H9 (cell line): ENCODE data around the gene STARD3. TPM values are rescaled to one million over a fixed set of nuclear protein-coding genes. Genes with fewer than 3 reads are reported as not detected.
A peak's percentile ranks its signal among the peaks of the same experiment; 100 is the strongest.

Experiments used
- DNase-seq: peaks from one replicate; pipeline ENCODE4 v3.0.0-alpha.2; 2017
- H2AFZ ChIP-seq: one replicate; pipeline ENCODE4 v1.6.1; 2013; ENCODE audit warnings: mild to moderate bottlenecking, low read length, control low read depth, moderate library complexity
- H2AK5ac ChIP-seq: 2 replicates; pipeline ENCODE4 v1.6.1; 2013; ENCODE audit warnings: low read length, control low read depth, mixed read lengths; ENCODE audit not compliant: insufficient read length
- H2BK120ac ChIP-seq: one replicate; pipeline ENCODE4 v1.6.1; 2013; ENCODE audit warnings: low read depth, mild to moderate bottlenecking, low read length, control low read depth, inconsistent platforms; ENCODE audit not compliant: poor library complexity, severe bottlenecking
- H2BK12ac ChIP-seq: 2 replicates; pipeline ENCODE4 v1.6.1; 2013; ENCODE audit warnings: low read length, control low read depth, mixed read lengths, low read depth; ENCODE audit not compliant: insufficient read length
- H2BK15ac ChIP-seq: 2 replicates; pipeline ENCODE4 v1.6.1; 2013; ENCODE audit warnings: low read depth, low read length, control low read depth
- H2BK20ac ChIP-seq: one replicate; pipeline ENCODE4 v1.6.1; 2013; ENCODE audit warnings: low read depth, mild to moderate bottlenecking, low read length, control low read depth, inconsistent platforms; ENCODE audit not compliant: poor library complexity, severe bottlenecking
- H2BK5ac ChIP-seq: 2 replicates; pipeline ENCODE4 v1.6.1; 2013; ENCODE audit warnings: low read length, control low read depth, mixed read lengths; ENCODE audit not compliant: insufficient read length
- H3K14ac ChIP-seq: 2 replicates; pipeline ENCODE4 v1.6.1; 2013; ENCODE audit warnings: low read length, control low read depth; ENCODE audit not compliant: insufficient read depth
- H3K18ac ChIP-seq: 2 replicates; pipeline ENCODE4 v1.6.1; 2013; ENCODE audit warnings: low read depth, mild to moderate bottlenecking, mixed read lengths, low read length, control low read depth; ENCODE audit not compliant: insufficient read length
- H3K23ac ChIP-seq: 2 replicates; pipeline ENCODE4 v1.6.1; 2013; ENCODE audit warnings: low read length, control low read depth, mixed read lengths, low read depth; ENCODE audit not compliant: insufficient read length
- H3K23me2 ChIP-seq: 2 replicates; pipeline ENCODE4 v1.6.1; 2013; ENCODE audit warnings: low read depth, mild to moderate bottlenecking, mixed read lengths, low read length, control low read depth; ENCODE audit not compliant: insufficient read length, poor library complexity, severe bottlenecking
- H3K27ac ChIP-seq: 2 replicates; pipeline ENCODE4 v1.5.1; 2013; ENCODE audit warnings: low read length, control low read depth, mixed read lengths, low read depth; ENCODE audit not compliant: insufficient read length
- H3K27me3 ChIP-seq: 2 replicates; pipeline ENCODE4 v1.6.1; 2013; ENCODE audit warnings: low read length, control low read depth, inconsistent platforms; ENCODE audit not compliant: insufficient read depth
- H3K4ac ChIP-seq: 2 replicates; pipeline ENCODE4 v1.6.1; 2013; ENCODE audit warnings: low read depth, mild to moderate bottlenecking, control low read depth, inconsistent platforms, low read length, moderate library complexity
- H3K4me1 ChIP-seq: 2 replicates; pipeline ENCODE4 v1.6.1; 2013; ENCODE audit warnings: low read length, control low read depth, inconsistent platforms; ENCODE audit not compliant: insufficient read depth
- H3K4me2 ChIP-seq: 2 replicates; pipeline ENCODE4 v1.6.1; 2013; ENCODE audit warnings: low read length, control low read depth, mixed read lengths; ENCODE audit not compliant: insufficient read length, insufficient read depth
- H3K56ac ChIP-seq: 2 replicates; pipeline ENCODE4 v1.6.1; 2013; ENCODE audit warnings: low read depth, mild to moderate bottlenecking, mixed read lengths, low read length, control low read depth; ENCODE audit not compliant: insufficient read length
- H3K79me1 ChIP-seq: 2 replicates; pipeline ENCODE4 v1.6.1; 2013; ENCODE audit warnings: low read depth, mild to moderate bottlenecking, moderate library complexity, low read length, control low read depth, inconsistent platforms; ENCODE audit not compliant: insufficient read depth, poor library complexity, severe bottlenecking
- H3K79me2 ChIP-seq: 2 replicates; pipeline ENCODE4 v1.6.1; 2013; ENCODE audit warnings: low read length, control low read depth, inconsistent platforms; ENCODE audit not compliant: insufficient read depth
- H3K9ac ChIP-seq: 2 replicates; pipeline ENCODE4 v1.6.1; 2013; ENCODE audit warnings: low read length, control low read depth, mixed read lengths; ENCODE audit not compliant: insufficient read length; ENCODE audit errors: extremely low read depth
- H3K9me3 ChIP-seq: one replicate; pipeline ENCODE4 v1.6.1; 2013; ENCODE audit warnings: low read depth, low read length, inconsistent platforms; ENCODE audit not compliant: control insufficient read depth
- H3T11ph ChIP-seq: one replicate; pipeline ENCODE4 v1.6.1; 2013; ENCODE audit warnings: mild to moderate bottlenecking, low read length, control low read depth, inconsistent platforms
- H4K20me1 ChIP-seq: one replicate; pipeline ENCODE4 v1.6.1; 2013; ENCODE audit not compliant: control insufficient read depth, insufficient read length, insufficient read depth
- H4K5ac ChIP-seq: 2 replicates; pipeline ENCODE4 v1.6.1; 2013; ENCODE audit warnings: low read depth, mild to moderate bottlenecking, mixed read lengths, low read length, control low read depth; ENCODE audit not compliant: insufficient read length
- H4K8ac ChIP-seq: replicated peaks from 2 replicates; pipeline ENCODE4 v1.6.1; 2013; ENCODE audit warnings: low read length, control low read depth, mixed read lengths, low read depth; ENCODE audit not compliant: insufficient read length
- H4K91ac ChIP-seq: 2 replicates; pipeline ENCODE4 v1.6.1; 2013; ENCODE audit warnings: low read depth, mild to moderate bottlenecking, moderate library complexity, mixed read lengths, low read length, control low read depth; ENCODE audit not compliant: insufficient read length
- H3K27ac Mint-ChIP-seq, 3 experiments: 2 replicates in 2 of 3; 3 replicates in 1 of 3; pipeline ENCODE4 v1.8.0; 2020 to 2021; ENCODE audit warnings: mixed read lengths in 3 of 3, mild to moderate bottlenecking in 1 of 3, moderate library complexity in 1 of 3
- H3K27me3 Mint-ChIP-seq: 2 replicates; pipeline ENCODE4 v1.8.0; 2021; ENCODE audit warnings: low read depth, mild to moderate bottlenecking, moderate library complexity, mixed read lengths
- H3K36me3 Mint-ChIP-seq, 3 experiments: 2 replicates in 2 of 3; 3 replicates in 1 of 3; pipeline ENCODE4 v1.8.0; 2020 to 2021; ENCODE audit warnings: low read depth in 3 of 3, mixed read lengths in 3 of 3; ENCODE audit not compliant: insufficient read depth in 1 of 3
- H3K4me1 Mint-ChIP-seq, 2 experiments: 2 replicates each; pipeline ENCODE4 v1.8.0; 2020; ENCODE audit warnings: mixed read lengths in 2 of 2
- H3K4me3 Mint-ChIP-seq, 2 experiments: 2 replicates in 1 of 2; 3 replicates in 1 of 2; pipeline ENCODE4 v1.8.0; 2020 to 2021; ENCODE audit warnings: mild to moderate bottlenecking in 2 of 2, mixed read lengths in 2 of 2, moderate library complexity in 1 of 2
- H3K9me3 Mint-ChIP-seq, 2 experiments: 2 replicates in 1 of 2; 3 replicates in 1 of 2; pipeline ENCODE4 v1.8.0; 2020; ENCODE audit warnings: mild to moderate bottlenecking in 2 of 2, mixed read lengths in 2 of 2, moderate library complexity in 1 of 2
- CTCF ChIP-seq: fragments of 200-600 bp; sonication (generic); conservative IDR thresholded peaks from 3 replicates; pipeline ENCODE4 v1.8.0; 2021; ENCODE audit warnings: antibody characterized with exemption, mild to moderate bottlenecking
- WGBS: extraction: QIAGEN DNeasy Blood & Tissue Kit; methylation state at CpG from one replicate; pipeline ENCODE4 v1.1.7; 2013; ENCODE audit warnings: missing lambda C conversion rate, low lambda C conversion rate, mixed read lengths; ENCODE audit not compliant: insufficient read length; ENCODE audit errors: extremely low coverage; 5-methylcytosine and 5-hydroxymethylcytosine counted together
- total RNA-seq: library from RNA; stranded (reverse); gene quantifications from 2 replicates; pipeline ENCODE4 v1.2.1, GENCODE V29; 2021

STARD3 gene
- total RNA-seq, 1 experiment from 2014 or later: 51.3 TPM

- no peak overlapping the region for H2AK5ac ChIP-seq
- H3K79me1 ChIP-seq: no peaks in the 10 kb centered on the region
- no peak overlapping the region for H2AFZ ChIP-seq
- peaks cover 3% of the 10 kb centered on the region for H3K23me2 ChIP-seq
- no peak overlapping the region for H3K14ac ChIP-seq
- no peaks in the 10 kb centered on the region for H3K27me3 ChIP-seq
- no peak overlapping the region for H4K91ac ChIP-seq
- no peak overlapping the region for H3K4ac ChIP-seq
- no peaks in the 10 kb centered on the region for H3K9me3 ChIP-seq
- peaks cover 9 to 41% (median 25%) of the 10 kb centered on the region in 3 experiments for H3K36me3 Mint-ChIP-seq
- H2BK5ac ChIP-seq: no peak overlapping the region
- peaks cover 5% of the 10 kb centered on the region for H3K4me1 ChIP-seq
- H2BK120ac ChIP-seq: no peak overlapping the region
- H3T11ph ChIP-seq: no peak overlapping the region
- peak overlapping the region in 2 of 3 experiments; percentile 41 to 52; a peak in 2 of 7 replicates for H3K27ac Mint-ChIP-seq
- H3K27me3 Mint-ChIP-seq: no peaks in the 10 kb centered on the region
- no peak for DNase-seq
- no peaks in the 10 kb centered on the region for H4K20me1 ChIP-seq
- no peak overlapping the region for H3K4me2 ChIP-seq
- no CpG with 5 or more reads among the region's 9 CpGs for WGBS
- H3K79me2 ChIP-seq: no peaks in the 10 kb centered on the region
- no peak overlapping the region for H4K8ac ChIP-seq
- TF ChIP-seq CTCF: no peak
- no peak overlapping the region for H3K23ac ChIP-seq
- no peak overlapping the region for H2BK15ac ChIP-seq
- no peak overlapping the region for H3K18ac ChIP-seq
- peaks cover 22 to 24% of the 10 kb centered on the region in 2 experiments for H3K4me1 Mint-ChIP-seq
- no peak overlapping the region for H3K4me3 Mint-ChIP-seq
- H2BK12ac ChIP-seq: no peak overlapping the region
- no peaks in the 10 kb centered on the region for H3K9me3 Mint-ChIP-seq
- H3K56ac ChIP-seq: no peak overlapping the region
- H3K27ac ChIP-seq: no peak overlapping the region
- H2BK20ac ChIP-seq: no peak overlapping the region
- no peak overlapping the region for H4K5ac ChIP-seq
- no peak overlapping the region for H3K9ac ChIP-seq
Measured at GRCh38 chr17:39683295-39683939, 46.5 kb downstream of the STARD3 start.
